ENCODE measurements around the gene MAN1B1. TPM values are rescaled to one million over a fixed set of nuclear protein-coding genes. Genes with fewer than 3 reads are reported as not detected.

Gene MAN1B1
- total and polyA plus RNA-seq, 2 of the 8 experiments (the other 6 are each of a cell fraction or from before 2014, with no cell fraction given) = 33.7 to 36.3 TPM

DNA sequence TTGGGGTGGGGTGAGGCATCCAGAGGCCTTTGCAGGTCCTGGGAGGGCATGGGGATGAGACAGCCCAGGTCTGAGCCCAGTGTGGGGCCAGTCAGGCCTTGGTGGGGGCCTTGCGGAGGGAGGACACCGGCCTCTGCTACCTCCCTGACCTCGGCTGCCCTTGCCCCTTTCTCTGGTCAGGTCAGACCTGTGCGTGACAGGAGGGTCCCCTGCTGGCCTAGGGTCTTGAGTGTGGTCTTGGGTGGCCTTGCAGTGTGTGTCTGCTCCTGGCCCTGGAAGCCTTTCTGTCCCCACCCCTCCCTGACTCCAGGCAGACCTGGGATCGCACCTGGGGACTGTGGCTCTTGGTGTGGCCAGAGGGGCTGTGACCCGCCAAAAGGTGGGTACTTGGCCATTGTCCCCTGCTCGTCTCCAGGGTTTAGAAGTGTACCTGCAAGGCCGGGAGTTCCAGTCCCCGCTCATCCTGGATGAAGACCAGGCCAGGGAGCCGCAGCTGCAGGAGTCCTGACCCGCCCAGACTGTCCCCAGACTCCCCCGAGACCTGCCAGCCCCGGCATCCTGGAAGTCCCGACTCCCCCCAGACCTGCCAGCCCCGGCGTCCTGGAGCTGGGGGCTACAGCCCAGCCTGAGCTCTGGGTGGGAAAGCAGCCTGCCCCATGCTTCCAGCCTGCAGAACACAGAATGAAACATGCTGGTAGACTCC lies 4.4 kb upstream of the MAN1B1 start (continued):
- TF ChIP-seq RXRA (IDR thresholded peaks at IDR 0.05; ENCODE audit: insufficient read depth, low read depth, low read length) (no peak), POLR2AphosphoS5 (IDR thresholded peaks at IDR 0.05; ENCODE audit: low read depth, low read length) (no peak), SIRT6 (IDR thresholded peaks at IDR 0.05; ENCODE audit: low read length) (no peak), EGR1 (IDR thresholded peaks at IDR 0.05; ENCODE audit: borderline replicate concordance, low read depth, low read length) (no peak)
